ENCODE measurements around the gene FBRS.

The FBRS gene

GRCh38 chr16:30660424-30661261 is 2.4 kb downstream of the FBRS start:
- no peak for TF ChIP-seq CTCF (conservative IDR thresholded peaks at IDR 0.05; ENCODE audit: low read depth, low read length)

GRCh38 chr16:30662449-30662848 is 4.2 kb downstream of the FBRS start:
- H3K4me3 ChIP-seq (ENCODE audit: low read length) = no peak overlapping the region

More at GRCh38 chr16:30660424-30661261, 2.4 kb downstream of the FBRS start:
- H3K4me3 ChIP-seq (ENCODE audit: low read length) = peak overlapping the region; percentile 90
- DNase-seq (ENCODE audit: low read depth) = no peak

GRCh38 chr16:30663038-30663437 is 4.8 kb downstream of the FBRS start:
- TF ChIP-seq CTCF (conservative IDR thresholded peaks at IDR 0.05; ENCODE audit: low read depth, low read length) = no peak
- no peak overlapping the region for H3K4me3 ChIP-seq (ENCODE audit: low read length)
- no peak for DNase-seq (ENCODE audit: low read depth)

More at GRCh38 chr16:30662449-30662848, 4.2 kb downstream of the FBRS start:
- TF ChIP-seq CTCF (conservative IDR thresholded peaks at IDR 0.05; ENCODE audit: low read depth, low read length) = no peak
- DNase-seq (ENCODE audit: low read depth) = no peak

- no peak for DNase-seq (ENCODE audit: low read depth)
- no peak for TF ChIP-seq CTCF (conservative IDR thresholded peaks at IDR 0.05; ENCODE audit: low read depth, low read length)
- H3K4me3 ChIP-seq (ENCODE audit: low read length) = no peak overlapping the region
Measured at GRCh38 chr16:30663820-30664219, 5.6 kb downstream of the FBRS start.

GRCh38 chr16:30664616-30665109 is 6.4 kb downstream of the FBRS start:
- no peak for TF ChIP-seq CTCF (conservative IDR thresholded peaks at IDR 0.05; ENCODE audit: low read depth, low read length)
- H3K4me3 ChIP-seq (ENCODE audit: low read length) = no peak overlapping the region
- DNase-seq (ENCODE audit: low read depth) = no peak

GRCh38 chr16:30665155-30665829 is 7.1 kb downstream of the FBRS start:
- H3K4me3 ChIP-seq (ENCODE audit: low read length) = no peak overlapping the region
- TF ChIP-seq CTCF (conservative IDR thresholded peaks at IDR 0.05; ENCODE audit: low read depth, low read length) = no peak
- no peak for DNase-seq (ENCODE audit: low read depth)

All from retinal pigment epithelial cell (primary cell).